K562 (cell line): Measurements from ENCODE around the gene OPRD1. TPM values are rescaled to one million over a fixed set of nuclear protein-coding genes. Genes with fewer than 3 reads are reported as not detected.

Source experiments
- ATAC-seq: fragments of 200-7000 bp; cut with Tn5 transposase; 3 replicates; pipeline ENCODE4 v1.9.1; 2020; ENCODE audit warnings: moderate library complexity
- BruUV-seq: library from RNA; stranded (reverse); fragments of 400-500 nt; replicated peaks from 2 replicates; lab custom pipeline; 2021; lab: Mats Ljungman, UMichigan
- CTCF ChIA-PET: fragments of 300-600 bp; formaldehyde crosslinking; extraction: SDS; loops from one replicate; lab custom pipeline; 2021; ENCODE audit warnings: low intra/inter-chr PET ratio; lab: Yijun Ruan, JAX
- POLR2A ChIA-PET: fragments of 300-600, 350-650 bp; sonication (Branson Sonifier 250); formaldehyde crosslinking; extraction: SDS; loops from one replicate; lab custom pipeline; 2021; ENCODE audit warnings: antibody characterized with exemption, inconsistent platforms; lab: Yijun Ruan, JAX
- DNase-seq, 4 experiments: peaks; one replicate each; pipeline versions ENCODE4 v3.0.0 to v3.0.0-alpha.2; 2011 to 2018; ENCODE audit warnings: low spot score in 3 of 4, mixed read lengths in 3 of 4; ENCODE audit errors: extremely low read depth in 1 of 4
- FAIRE-seq: peaks from 2 replicates; lab custom pipeline; 2011; peaks lifted over from hg19 to GRCh38; lab: Jason Lieb, UNC
- H2AFZ ChIP-seq: 2 replicates; pipeline ENCODE4 v1.6.0; 2011; ENCODE audit warnings: low read depth, low read length, control low read depth, inconsistent platforms
- H3K27ac ChIP-seq: fragments of 200-600 bp; 3 replicates; pipeline ENCODE4 v1.8.0; 2011; ENCODE audit warnings: low read depth, mild to moderate bottlenecking, control low read depth, inconsistent platforms, low read length, moderate library complexity, mixed read lengths; ENCODE audit errors: extremely low read depth
- H3K27me3 ChIP-seq, 2 experiments: fragments of 300-600 bp in 1 of 2; 2 replicates in 1 of 2; 3 replicates in 1 of 2; pipeline versions ENCODE4 v1.6.0 to v1.8.0; 2011; ENCODE audit warnings: inconsistent platforms in 2 of 2, low read length in 2 of 2, mild to moderate bottlenecking in 1 of 2, mixed read lengths in 1 of 2, moderate library complexity in 1 of 2; ENCODE audit not compliant: control insufficient read depth in 2 of 2, insufficient read depth in 2 of 2
- H3K36me3 ChIP-seq: fragments of 300-600 bp; 3 replicates; pipeline ENCODE4 v1.8.0; 2011; ENCODE audit warnings: mild to moderate bottlenecking, low read length, inconsistent platforms; ENCODE audit not compliant: control insufficient read depth, insufficient read depth
- H3K4me1 ChIP-seq, 2 experiments: fragments of 200-600 bp in 1 of 2; replicated peaks in 1 of 2; 2 replicates in 1 of 2; 3 replicates in 1 of 2; pipeline versions ENCODE4 v1.5.1 to v1.8.0; 2011; ENCODE audit warnings: inconsistent platforms in 2 of 2, low read length in 2 of 2, mild to moderate bottlenecking in 1 of 2, mixed read lengths in 1 of 2, moderate library complexity in 1 of 2; ENCODE audit not compliant: control insufficient read depth in 2 of 2, insufficient read depth in 2 of 2
- H3K4me2 ChIP-seq: 2 replicates; pipeline ENCODE4 v1.6.1; 2011; ENCODE audit warnings: low read length, control low read depth, inconsistent platforms, mixed read lengths; ENCODE audit not compliant: insufficient read depth
- H3K4me3 ChIP-seq: fragments of 200-600 bp; sonication (generic), shearing (Covaris generic); 2 replicates; pipeline ENCODE4 v1.5.1; 2016; ENCODE audit warnings: control low read depth, inconsistent platforms
- H3K79me2 ChIP-seq: fragments of 200-600 bp; 3 replicates; pipeline ENCODE4 v1.8.0; 2011; ENCODE audit warnings: low read length, inconsistent platforms; ENCODE audit not compliant: control insufficient read depth, insufficient read depth
- H3K9ac ChIP-seq, 2 experiments: 2 replicates each; pipeline versions ENCODE4 v1.6.0 to v1.6.1; 2011; ENCODE audit warnings: low read depth in 2 of 2, low read length in 2 of 2, control low read depth in 1 of 2, inconsistent platforms in 1 of 2, mild to moderate bottlenecking in 1 of 2, mixed read lengths in 1 of 2; ENCODE audit not compliant: insufficient read depth in 1 of 2
- H3K9me1 ChIP-seq: one replicate; pipeline ENCODE4 v1.6.0; 2011; ENCODE audit warnings: inconsistent platforms, mild to moderate bottlenecking, low read length, moderate library complexity; ENCODE audit not compliant: control insufficient read depth, insufficient read depth
- H3K9me3 ChIP-seq: replicated peaks from 2 replicates; pipeline ENCODE4 v1.5.1; 2011; ENCODE audit warnings: low read depth, low read length, inconsistent platforms; ENCODE audit not compliant: control insufficient read depth, insufficient read depth
- H4K20me1 ChIP-seq: replicated peaks from 2 replicates; pipeline ENCODE4 v1.6.1; 2011; ENCODE audit warnings: low read length, inconsistent platforms, mixed read lengths; ENCODE audit not compliant: control insufficient read depth, insufficient read depth
- CBFA2T3 ChIP-seq: fragments of 450-650 bp; IDR thresholded peaks from 2 replicates; pipeline ENCODE4 v1.6.1; 2017
- ESRRA ChIP-seq: fragments of 450-650 bp; IDR thresholded peaks from 2 replicates; pipeline ENCODE4 v1.6.1; 2014; ENCODE audit warnings: low read depth, mild to moderate bottlenecking, moderate library complexity, borderline replicate concordance
- KDM1A ChIP-seq, 2 experiments: fragments of 450-650 bp; IDR thresholded peaks; 2 replicates each; pipeline ENCODE4 v1.6.1; 2016; ENCODE audit warnings: mild to moderate bottlenecking in 2 of 2
- NFIC ChIP-seq: fragments of 450-650 bp; IDR thresholded peaks from 2 replicates; pipeline ENCODE4 v1.6.1; 2017; ENCODE audit warnings: mild to moderate bottlenecking, inconsistent platforms
- PHB ChIP-seq: fragments of 250-450 bp; sonication (Bioruptor Pico); IDR thresholded peaks from 2 replicates; pipeline ENCODE4 v1.5.0; 2021
- PURB ChIP-seq: sonication (generic); formaldehyde crosslinking; IDR thresholded peaks from 2 replicates; pipeline ENCODE4 v1.9.0; 2021; ENCODE audit warnings: low read depth, mild to moderate bottlenecking, missing genetic modification reagents
- ZNF263 ChIP-seq: sonication (generic); formaldehyde crosslinking; IDR thresholded peaks from 2 replicates; pipeline ENCODE4 v1.8.0; 2022; ENCODE audit warnings: mild to moderate bottlenecking, missing genetic modification reagents, borderline replicate concordance
- ZNF316 ChIP-seq: fragments of 450-650 bp; IDR thresholded peaks from 2 replicates; pipeline ENCODE4 v1.6.1; 2016
- ZNF408 ChIP-seq: fragments of 250-450 bp; sonication (Bioruptor Pico); IDR thresholded peaks from 2 replicates; pipeline ENCODE4 v1.4.0; 2020; ENCODE audit warnings: low read depth, mild to moderate bottlenecking, moderate library complexity
- WGBS: fragments of 100-300 bp; shearing (Covaris generic); methylation state at CpG from one replicate; pipeline ENCODE4 v1.1.6; 2016; ENCODE audit warnings: low coverage, mixed read lengths; ENCODE audit not compliant: insufficient coverage; ENCODE audit errors: missing lambda C conversion rate; 5-methylcytosine and 5-hydroxymethylcytosine counted together
- in situ Hi-C: fragments of 300-500 bp; cut with MboI; formaldehyde crosslinking; loops from 4 replicates; pipeline ENCODE4 v1.15.0; 2018; ENCODE audit warnings: inconsistent platforms, mixed read lengths
- intact Hi-C: fragments of 100-400 bp; cut with micrococcal nuclease; formaldehyde crosslinking; loops from 2 replicates; pipeline ENCODE4 v1.14.2; 2022
- polyA plus RNA-seq, 8 experiments: library from polyadenylated mRNA; depleted of rRNA in 4 of 8; stranded (reverse) in 5 of 8; unstranded in 3 of 8; fragments of >200 nt; fragmentation: Nextera tagmentation in 2 of 8; fragmentation: Illumina TruSeq in 1 of 8; extraction: Ambion mirVana in 2 of 8; extraction: Trizol in 1 of 8; gene quantifications; 2 replicates each; pipeline versions ENCODE4 v1.2.1 to v1.2.3, GENCODE V29; 2011 to 2014; ENCODE audit warnings: inconsistent platforms in 1 of 8, missing spikeins in 1 of 8
- total RNA-seq, 7 experiments: library from RNA; depleted of rRNA in 6 of 7; stranded (reverse); fragments of >200 nt in 6 of 7; fragmentation: Illumina TruSeq in 2 of 7; extraction: Trizol in 2 of 7; gene quantifications; 2 replicates each; pipeline versions ENCODE4 v1.2.1 to v1.2.3, GENCODE V29; 2011 to 2021; ENCODE audit warnings: low replicate concordance in 1 of 7
- TF ChIP-seq, protein P1 (sequence below): fragments of 250-450 bp; sonication (Bioruptor Pico); IDR thresholded peaks from 2 replicates; pipeline ENCODE4 v1.8.0; 2022; ENCODE audit warnings: moderate library complexity, mild to moderate bottlenecking, inconsistent platforms
- TF ChIP-seq, protein P2 (sequence below): sonication (generic); formaldehyde crosslinking; IDR thresholded peaks from 2 replicates; pipeline ENCODE4 v1.8.0; 2023; ENCODE audit warnings: missing genetic modification reagents, mild to moderate bottlenecking, borderline replicate concordance
- TF ChIP-seq, protein P3 (sequence below): IDR thresholded peaks from 2 replicates; pipeline ENCODE4 v1.6.1; 2011; ENCODE audit warnings: borderline replicate concordance, low read depth, mild to moderate bottlenecking, moderate library complexity, low read length; ENCODE audit not compliant: insufficient read depth, poor library complexity, severe bottlenecking
- TF ChIP-seq, protein P4 (sequence below): sonication (generic); formaldehyde crosslinking; IDR thresholded peaks from 2 replicates; pipeline ENCODE4 v1.8.1; 2023; ENCODE audit warnings: mild to moderate bottlenecking, missing genetic modification reagents, moderate library complexity

OPRD1 gene
- total and polyA plus RNA-seq, 9 of the 15 experiments (the other 6 are each of a cell fraction or from before 2014, with no cell fraction given) = under 0.01 to 0.03 (median under 0.01) TPM; not detected in 6

DNA sequence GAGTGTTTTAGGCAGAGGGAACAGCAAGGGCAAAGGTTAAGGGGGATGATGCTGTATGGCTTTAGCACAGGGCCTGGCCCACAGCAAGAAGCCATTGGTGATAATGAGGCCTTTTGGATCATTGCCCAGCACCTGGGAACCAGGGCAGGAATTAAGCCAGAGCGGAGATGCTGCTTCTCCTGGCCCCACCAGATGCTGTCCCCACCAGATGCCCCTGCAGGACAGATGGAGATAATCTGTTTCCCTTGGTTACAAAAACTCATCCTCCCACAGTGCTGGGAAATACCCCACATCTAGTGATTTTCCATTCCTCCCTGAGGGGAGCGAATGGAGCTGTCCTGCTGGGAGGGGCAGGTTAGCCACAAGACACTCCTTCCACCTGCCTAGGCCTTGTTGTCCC, 18.8 kb downstream of the OPRD1 start:
- CTCF ChIA-PET = no interaction called here
- no peak for FAIRE-seq
- TF ChIP-seq PHB (CRISPR knock-in tag) (no peak), CBFA2T3 (peak; percentile 34; the same call in 1 of the 2 replicates), ESRRA (no peak), ZNF316 (no peak), PURB (CRISPR knock-in tag) (no peak), ZNF263 (no peak), ZNF408 (CRISPR knock-in tag) (no peak), KDM1A (IDR thresholded peaks at IDR 0.05) (0 out of 4 replicates have a peak, but pooled peaks of 1 of the 2 experiments have one; percentile 21), NFIC (peak; percentile 58)
- TF ChIP-seq, protein P1, sequence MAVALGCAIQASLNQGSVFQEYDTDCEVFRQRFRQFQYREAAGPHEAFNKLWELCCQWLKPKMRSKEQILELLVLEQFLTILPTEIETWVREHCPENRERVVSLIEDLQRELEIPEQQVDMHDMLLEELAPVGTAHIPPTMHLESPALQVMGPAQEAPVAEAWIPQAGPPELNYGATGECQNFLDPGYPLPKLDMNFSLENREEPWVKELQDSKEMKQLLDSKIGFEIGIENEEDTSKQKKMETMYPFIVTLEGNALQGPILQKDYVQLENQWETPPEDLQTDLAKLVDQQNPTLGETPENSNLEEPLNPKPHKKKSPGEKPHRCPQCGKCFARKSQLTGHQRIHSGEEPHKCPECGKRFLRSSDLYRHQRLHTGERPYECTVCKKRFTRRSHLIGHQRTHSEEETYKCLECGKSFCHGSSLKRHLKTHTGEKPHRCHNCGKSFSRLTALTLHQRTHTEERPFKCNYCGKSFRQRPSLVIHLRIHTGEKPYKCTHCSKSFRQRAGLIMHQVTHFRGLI (CRISPR knock-in tag) = no peak
- TF ChIP-seq, protein P2, sequence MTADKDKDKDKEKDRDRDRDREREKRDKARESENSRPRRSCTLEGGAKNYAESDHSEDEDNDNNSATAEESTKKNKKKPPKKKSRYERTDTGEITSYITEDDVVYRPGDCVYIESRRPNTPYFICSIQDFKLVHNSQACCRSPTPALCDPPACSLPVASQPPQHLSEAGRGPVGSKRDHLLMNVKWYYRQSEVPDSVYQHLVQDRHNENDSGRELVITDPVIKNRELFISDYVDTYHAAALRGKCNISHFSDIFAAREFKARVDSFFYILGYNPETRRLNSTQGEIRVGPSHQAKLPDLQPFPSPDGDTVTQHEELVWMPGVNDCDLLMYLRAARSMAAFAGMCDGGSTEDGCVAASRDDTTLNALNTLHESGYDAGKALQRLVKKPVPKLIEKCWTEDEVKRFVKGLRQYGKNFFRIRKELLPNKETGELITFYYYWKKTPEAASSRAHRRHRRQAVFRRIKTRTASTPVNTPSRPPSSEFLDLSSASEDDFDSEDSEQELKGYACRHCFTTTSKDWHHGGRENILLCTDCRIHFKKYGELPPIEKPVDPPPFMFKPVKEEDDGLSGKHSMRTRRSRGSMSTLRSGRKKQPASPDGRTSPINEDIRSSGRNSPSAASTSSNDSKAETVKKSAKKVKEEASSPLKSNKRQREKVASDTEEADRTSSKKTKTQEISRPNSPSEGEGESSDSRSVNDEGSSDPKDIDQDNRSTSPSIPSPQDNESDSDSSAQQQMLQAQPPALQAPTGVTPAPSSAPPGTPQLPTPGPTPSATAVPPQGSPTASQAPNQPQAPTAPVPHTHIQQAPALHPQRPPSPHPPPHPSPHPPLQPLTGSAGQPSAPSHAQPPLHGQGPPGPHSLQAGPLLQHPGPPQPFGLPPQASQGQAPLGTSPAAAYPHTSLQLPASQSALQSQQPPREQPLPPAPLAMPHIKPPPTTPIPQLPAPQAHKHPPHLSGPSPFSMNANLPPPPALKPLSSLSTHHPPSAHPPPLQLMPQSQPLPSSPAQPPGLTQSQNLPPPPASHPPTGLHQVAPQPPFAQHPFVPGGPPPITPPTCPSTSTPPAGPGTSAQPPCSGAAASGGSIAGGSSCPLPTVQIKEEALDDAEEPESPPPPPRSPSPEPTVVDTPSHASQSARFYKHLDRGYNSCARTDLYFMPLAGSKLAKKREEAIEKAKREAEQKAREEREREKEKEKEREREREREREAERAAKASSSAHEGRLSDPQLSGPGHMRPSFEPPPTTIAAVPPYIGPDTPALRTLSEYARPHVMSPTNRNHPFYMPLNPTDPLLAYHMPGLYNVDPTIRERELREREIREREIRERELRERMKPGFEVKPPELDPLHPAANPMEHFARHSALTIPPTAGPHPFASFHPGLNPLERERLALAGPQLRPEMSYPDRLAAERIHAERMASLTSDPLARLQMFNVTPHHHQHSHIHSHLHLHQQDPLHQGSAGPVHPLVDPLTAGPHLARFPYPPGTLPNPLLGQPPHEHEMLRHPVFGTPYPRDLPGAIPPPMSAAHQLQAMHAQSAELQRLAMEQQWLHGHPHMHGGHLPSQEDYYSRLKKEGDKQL (CRISPR knock-in tag) = no peak
- TF ChIP-seq, protein P3, sequence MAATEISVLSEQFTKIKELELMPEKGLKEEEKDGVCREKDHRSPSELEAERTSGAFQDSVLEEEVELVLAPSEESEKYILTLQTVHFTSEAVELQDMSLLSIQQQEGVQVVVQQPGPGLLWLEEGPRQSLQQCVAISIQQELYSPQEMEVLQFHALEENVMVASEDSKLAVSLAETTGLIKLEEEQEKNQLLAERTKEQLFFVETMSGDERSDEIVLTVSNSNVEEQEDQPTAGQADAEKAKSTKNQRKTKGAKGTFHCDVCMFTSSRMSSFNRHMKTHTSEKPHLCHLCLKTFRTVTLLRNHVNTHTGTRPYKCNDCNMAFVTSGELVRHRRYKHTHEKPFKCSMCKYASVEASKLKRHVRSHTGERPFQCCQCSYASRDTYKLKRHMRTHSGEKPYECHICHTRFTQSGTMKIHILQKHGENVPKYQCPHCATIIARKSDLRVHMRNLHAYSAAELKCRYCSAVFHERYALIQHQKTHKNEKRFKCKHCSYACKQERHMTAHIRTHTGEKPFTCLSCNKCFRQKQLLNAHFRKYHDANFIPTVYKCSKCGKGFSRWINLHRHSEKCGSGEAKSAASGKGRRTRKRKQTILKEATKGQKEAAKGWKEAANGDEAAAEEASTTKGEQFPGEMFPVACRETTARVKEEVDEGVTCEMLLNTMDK = no peak
- TF ChIP-seq, protein P4, sequence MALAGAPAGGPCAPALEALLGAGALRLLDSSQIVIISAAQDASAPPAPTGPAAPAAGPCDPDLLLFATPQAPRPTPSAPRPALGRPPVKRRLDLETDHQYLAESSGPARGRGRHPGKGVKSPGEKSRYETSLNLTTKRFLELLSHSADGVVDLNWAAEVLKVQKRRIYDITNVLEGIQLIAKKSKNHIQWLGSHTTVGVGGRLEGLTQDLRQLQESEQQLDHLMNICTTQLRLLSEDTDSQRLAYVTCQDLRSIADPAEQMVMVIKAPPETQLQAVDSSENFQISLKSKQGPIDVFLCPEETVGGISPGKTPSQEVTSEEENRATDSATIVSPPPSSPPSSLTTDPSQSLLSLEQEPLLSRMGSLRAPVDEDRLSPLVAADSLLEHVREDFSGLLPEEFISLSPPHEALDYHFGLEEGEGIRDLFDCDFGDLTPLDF (CRISPR knock-in tag) = no peak

More for the DNA sequence above, 18.8 kb downstream of the OPRD1 start:
- Histone ChIP-seq H3K9ac (no peak overlapping the region), H3K27me3 (peaks cover 16 to 49% of the 10 kb centered on the region in 2 experiments), H3K36me3 (no peaks in the 10 kb centered on the region), H3K4me3 (no peak overlapping the region), H3K9me1 (no peaks in the 10 kb centered on the region), H3K27ac (no peak overlapping the region), H2AFZ (no peak overlapping the region), H3K9me3 (no peaks in the 10 kb centered on the region), H3K4me2 (no peak overlapping the region), H4K20me1 (no peaks in the 10 kb centered on the region; the same call in 1 of the 2 replicates), H3K4me1 (no peaks in the 10 kb centered on the region), H3K79me2 (no peaks in the 10 kb centered on the region)
- WGBS = 7% methylated on average over 2 of the region's 2 CpGs
- in situ Hi-C loops (no loop called here), intact Hi-C loops (no loop called here)
- POLR2A ChIA-PET = interaction anchor here (0.5 to 1.0 kb wide), 5 partner anchors 8 to 294 kb away, joined by 3 to 5 read pairs (median 3); no protein-coding TSS in a partner anchor
- ATAC-seq (peak; percentile 49), DNase-seq (peak in 1 of 4 experiments; percentile 28)
- no TSS peak for BruUV-seq
